ENCODE measurements around the gene ACOXL.

The ACOXL gene

GRCh38 chr2:110829413-110830146 lies 97.2 kb downstream of the ACOXL start:
- no peaks in the 10 kb centered on the region for H3K36me3 ChIP-seq (ENCODE audit: control insufficient read depth in 1 of 2, insufficient read depth in 2 of 2, low read length in 2 of 2)
- no peak overlapping the region for H3K14ac ChIP-seq (ENCODE audit: low read length)
- no peak overlapping the region for H3K27ac ChIP-seq (ENCODE audit: low read depth, low read length)
- no peak overlapping the region for H4K8ac ChIP-seq (ENCODE audit: low read depth, low read length)
- H3K4me1 ChIP-seq (ENCODE audit: control insufficient read depth in 1 of 2, insufficient read depth in 2 of 2, low read length in 2 of 2) = no peaks in the 10 kb centered on the region
- no peaks in the 10 kb centered on the region for H3K9me3 ChIP-seq (ENCODE audit: insufficient read depth, low read depth, low read length)
- no peak for DNase-seq
- H2AFZ ChIP-seq (ENCODE audit: insufficient read depth, low read length, poor library complexity) = no peak overlapping the region
- no peak overlapping the region for H3K18ac ChIP-seq (ENCODE audit: low read length)
- no peak overlapping the region for H3K4ac ChIP-seq (ENCODE audit: low read depth, low read length)
- no peak overlapping the region for H2BK12ac ChIP-seq (ENCODE audit: low read length)
- no peak overlapping the region for H4K91ac ChIP-seq (ENCODE audit: low read depth, low read length)
- H3K4me2 ChIP-seq (ENCODE audit: low read length) = no peak overlapping the region
- no peak overlapping the region for H2AK5ac ChIP-seq (ENCODE audit: low read length)
- H3K79me2 ChIP-seq (ENCODE audit: control insufficient read depth, insufficient read depth, low read length, poor library complexity) = no peaks in the 10 kb centered on the region
- H4K12ac ChIP-seq (ENCODE audit: low read depth, low read length) = no peak overlapping the region
- H3K79me1 ChIP-seq (ENCODE audit: low read length) = no peaks in the 10 kb centered on the region
- WGBS (ENCODE audit: extremely low coverage, insufficient coverage, insufficient read length) = no CpG with 5 or more reads among the region's 6 CpGs
- H3K4me3 ChIP-seq (ENCODE audit: low read depth, low read length) = no peak overlapping the region
- no peaks in the 10 kb centered on the region for H3K27me3 ChIP-seq (ENCODE audit: insufficient read depth, low read length)
- no peak overlapping the region for H3K9ac ChIP-seq (ENCODE audit: low read length)
- no peak overlapping the region for H2BK120ac ChIP-seq (ENCODE audit: insufficient read depth, low read length, poor library complexity)
- H3K23ac ChIP-seq (ENCODE audit: low read length) = no peak overlapping the region
- no peak overlapping the region for H2BK5ac ChIP-seq (ENCODE audit: low read depth, low read length, poor library complexity)

GRCh38 chr2:110832740-110833139 lies 100.4 kb downstream of the ACOXL start:
- no peak overlapping the region for H3K4me3 ChIP-seq (ENCODE audit: low read depth, low read length)
- no peak overlapping the region for H3K27ac ChIP-seq (ENCODE audit: low read depth, low read length)
- no peak overlapping the region for H2BK12ac ChIP-seq (ENCODE audit: low read length)
- no peak overlapping the region for H4K12ac ChIP-seq (ENCODE audit: low read depth, low read length)
- no peaks in the 10 kb centered on the region for H3K36me3 ChIP-seq (ENCODE audit: control insufficient read depth in 1 of 2, insufficient read depth in 2 of 2, low read length in 2 of 2)
- no peak overlapping the region for H3K18ac ChIP-seq (ENCODE audit: low read length)
- no peak overlapping the region for H3K23ac ChIP-seq (ENCODE audit: low read length)
- no peak overlapping the region for H4K8ac ChIP-seq (ENCODE audit: low read depth, low read length)
- H3K9me3 ChIP-seq (ENCODE audit: insufficient read depth, low read depth, low read length) = peaks cover 2% of the 10 kb centered on the region
- no peak overlapping the region for H3K9ac ChIP-seq (ENCODE audit: low read length)
- no peak overlapping the region for H2AFZ ChIP-seq (ENCODE audit: insufficient read depth, low read length, poor library complexity)
- H2AK5ac ChIP-seq (ENCODE audit: low read length) = no peak overlapping the region
- no peaks in the 10 kb centered on the region for H3K27me3 ChIP-seq (ENCODE audit: insufficient read depth, low read length)
- no peaks in the 10 kb centered on the region for H3K79me1 ChIP-seq (ENCODE audit: low read length)
- peak; percentile 48 to 87 for DNase-seq
- no peak overlapping the region for H2BK5ac ChIP-seq (ENCODE audit: low read depth, low read length, poor library complexity)
- H3K79me2 ChIP-seq (ENCODE audit: control insufficient read depth, insufficient read depth, low read length, poor library complexity) = no peaks in the 10 kb centered on the region
- H3K4me1 ChIP-seq (ENCODE audit: control insufficient read depth in 1 of 2, insufficient read depth in 2 of 2, low read length in 2 of 2) = no peaks in the 10 kb centered on the region
- no peak overlapping the region for H3K4ac ChIP-seq (ENCODE audit: low read depth, low read length)
- no CpG with 5 or more reads among the region's 1 CpG for WGBS (ENCODE audit: extremely low coverage, insufficient coverage, insufficient read length)
- no peak overlapping the region for H3K4me2 ChIP-seq (ENCODE audit: low read length)
- no peak overlapping the region for H3K14ac ChIP-seq (ENCODE audit: low read length)
- no peak overlapping the region for H2BK120ac ChIP-seq (ENCODE audit: insufficient read depth, low read length, poor library complexity)
- H4K91ac ChIP-seq (ENCODE audit: low read depth, low read length) = no peak overlapping the region

GRCh38 chr2:110834134-110834827 lies 101.9 kb downstream of the ACOXL start:
- Histone ChIP-seq H3K9ac (ENCODE audit: low read length) (no peak overlapping the region), H2BK12ac (ENCODE audit: low read length) (no peak overlapping the region), H4K12ac (ENCODE audit: low read depth, low read length) (no peak overlapping the region)

GRCh38 chr2:110836671-110837070 lies 104.3 kb downstream of the ACOXL start:
- Histone ChIP-seq H2AFZ (ENCODE audit: insufficient read depth, low read length, poor library complexity) (no peak overlapping the region), H3K9me3 (ENCODE audit: insufficient read depth, low read depth, low read length) (peaks cover 5% of the 10 kb centered on the region), H2BK5ac (ENCODE audit: low read depth, low read length, poor library complexity) (no peak overlapping the region), H3K23ac (ENCODE audit: low read length) (no peak overlapping the region), H3K18ac (ENCODE audit: low read length) (no peak overlapping the region), H3K27ac (ENCODE audit: low read depth, low read length) (no peak overlapping the region), H4K8ac (ENCODE audit: low read depth, low read length) (no peak overlapping the region), H4K12ac (ENCODE audit: low read depth, low read length) (no peak overlapping the region), H3K4me2 (ENCODE audit: low read length) (no peak overlapping the region), H3K9ac (ENCODE audit: low read length) (no peak overlapping the region), H2AK5ac (ENCODE audit: low read length) (no peak overlapping the region), H3K4me1 (ENCODE audit: control insufficient read depth in 1 of 2, insufficient read depth in 2 of 2, low read length in 2 of 2) (no peaks in the 10 kb centered on the region), H2BK120ac (ENCODE audit: insufficient read depth, low read length, poor library complexity) (no peak overlapping the region), H3K4ac (ENCODE audit: low read depth, low read length) (no peak overlapping the region), H3K79me2 (ENCODE audit: control insufficient read depth, insufficient read depth, low read length, poor library complexity) (no peaks in the 10 kb centered on the region), H4K91ac (ENCODE audit: low read depth, low read length) (no peak overlapping the region), H3K27me3 (ENCODE audit: insufficient read depth, low read length) (no peaks in the 10 kb centered on the region), H3K36me3 (ENCODE audit: control insufficient read depth in 1 of 2, insufficient read depth in 2 of 2, low read length in 2 of 2) (no peaks in the 10 kb centered on the region), H3K4me3 (ENCODE audit: low read depth, low read length) (no peak overlapping the region), H3K79me1 (ENCODE audit: low read length) (no peaks in the 10 kb centered on the region), H3K14ac (ENCODE audit: low read length) (no peak overlapping the region), H2BK12ac (ENCODE audit: low read length) (no peak overlapping the region)
- whole genome bisulfite sequencing (ENCODE audit: extremely low coverage, insufficient coverage, insufficient read length) = no CpG with 5 or more reads among the region's 8 CpGs
- no peak for DNase-seq

More at GRCh38 chr2:110834134-110834827, 101.9 kb downstream of the ACOXL start:
- Histone ChIP-seq H3K79me1 (ENCODE audit: low read length) (no peaks in the 10 kb centered on the region), H3K36me3 (ENCODE audit: control insufficient read depth in 1 of 2, insufficient read depth in 2 of 2, low read length in 2 of 2) (no peaks in the 10 kb centered on the region), H2AK5ac (ENCODE audit: low read length) (no peak overlapping the region), H2BK120ac (ENCODE audit: insufficient read depth, low read length, poor library complexity) (no peak overlapping the region), H3K23ac (ENCODE audit: low read length) (no peak overlapping the region), H3K9me3 (ENCODE audit: insufficient read depth, low read depth, low read length) (peaks cover 5% of the 10 kb centered on the region), H4K8ac (ENCODE audit: low read depth, low read length) (no peak overlapping the region), H3K14ac (ENCODE audit: low read length) (no peak overlapping the region), H2AFZ (ENCODE audit: insufficient read depth, low read length, poor library complexity) (no peak overlapping the region), H3K79me2 (ENCODE audit: control insufficient read depth, insufficient read depth, low read length, poor library complexity) (no peaks in the 10 kb centered on the region), H3K4me3 (ENCODE audit: low read depth, low read length) (no peak overlapping the region), H3K4me1 (ENCODE audit: control insufficient read depth in 1 of 2, insufficient read depth in 2 of 2, low read length in 2 of 2) (no peaks in the 10 kb centered on the region), H3K4me2 (ENCODE audit: low read length) (no peak overlapping the region), H4K91ac (ENCODE audit: low read depth, low read length) (no peak overlapping the region), H2BK5ac (ENCODE audit: low read depth, low read length, poor library complexity) (no peak overlapping the region), H3K18ac (ENCODE audit: low read length) (no peak overlapping the region), H3K4ac (ENCODE audit: low read depth, low read length) (no peak overlapping the region), H3K27ac (ENCODE audit: low read depth, low read length) (no peak overlapping the region), H3K27me3 (ENCODE audit: insufficient read depth, low read length) (no peaks in the 10 kb centered on the region)
- DNase-seq = no peak
- no CpG with 5 or more reads among the region's 7 CpGs for WGBS (ENCODE audit: extremely low coverage, insufficient coverage, insufficient read length)
